NCI-H1092 (cell line): Measurements from ENCODE around the gene RNF13.
A peak's percentile ranks its signal among the peaks of the same experiment; 100 is the strongest.
"Not testable (repeated sequence)": the region's sequence is repeated elsewhere in the genome, so short reads cannot be mapped to it uniquely, and the experiment has no call there.

Experiments
- DNase-seq: peaks from one replicate; lab custom pipeline; 2025; lab: John Stamatoyannopoulos, UW

The RNF13 gene

GRCh38 chr3:149801195-149801594, 11.8 kb upstream of the RNF13 start:
- DNase-seq = no peak

DNA sequence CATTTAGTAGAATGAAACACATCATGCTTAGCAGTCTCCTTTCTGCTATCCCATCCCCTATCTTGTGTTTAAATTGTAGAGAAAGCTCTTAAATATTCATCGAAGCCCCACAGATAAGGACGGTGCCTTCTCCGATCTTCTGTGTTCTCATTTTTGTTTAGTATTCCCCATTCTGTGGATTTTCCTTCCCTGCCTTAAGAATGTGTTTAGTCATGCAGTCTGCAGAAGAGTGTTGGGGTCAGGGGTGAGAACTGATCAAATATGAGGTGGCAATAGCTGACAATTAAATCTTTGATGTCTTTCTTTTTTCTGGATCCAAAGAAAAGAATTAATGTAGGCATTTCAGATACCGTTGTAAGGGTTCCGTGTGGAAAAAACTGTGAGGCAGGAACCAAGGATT, 11.4 kb upstream of the RNF13 start:
- no peak for DNase-seq

DNA sequence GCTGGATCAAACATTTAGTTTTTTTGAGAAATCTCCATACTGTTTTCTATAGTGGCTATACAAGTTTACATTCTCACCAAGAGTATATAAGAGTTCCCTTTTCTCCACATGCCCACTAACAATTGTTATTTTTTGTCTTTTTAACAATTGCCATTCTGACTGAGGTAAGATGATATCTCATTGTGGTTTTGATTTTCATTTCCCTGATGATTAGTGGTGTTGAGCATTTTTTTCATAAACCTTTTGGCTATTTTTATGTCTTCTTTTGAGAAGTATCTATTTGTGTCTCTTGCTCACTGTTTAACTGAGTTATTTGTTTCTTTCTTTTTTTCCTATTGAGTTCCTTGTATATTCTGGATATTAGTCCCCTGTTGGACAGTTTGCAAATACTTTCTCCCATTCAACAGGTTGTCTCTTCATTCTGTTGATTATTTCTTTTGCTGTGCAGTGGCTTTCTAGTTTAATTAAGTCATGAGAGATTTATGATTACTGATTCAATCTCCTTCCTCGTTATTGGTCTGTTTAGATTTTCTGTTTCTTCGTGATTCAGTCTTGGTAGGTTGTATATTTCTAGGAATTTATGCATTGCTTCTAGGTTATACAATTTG, 6.7 kb upstream of the RNF13 start:
- no peak for DNase-seq

DNA sequence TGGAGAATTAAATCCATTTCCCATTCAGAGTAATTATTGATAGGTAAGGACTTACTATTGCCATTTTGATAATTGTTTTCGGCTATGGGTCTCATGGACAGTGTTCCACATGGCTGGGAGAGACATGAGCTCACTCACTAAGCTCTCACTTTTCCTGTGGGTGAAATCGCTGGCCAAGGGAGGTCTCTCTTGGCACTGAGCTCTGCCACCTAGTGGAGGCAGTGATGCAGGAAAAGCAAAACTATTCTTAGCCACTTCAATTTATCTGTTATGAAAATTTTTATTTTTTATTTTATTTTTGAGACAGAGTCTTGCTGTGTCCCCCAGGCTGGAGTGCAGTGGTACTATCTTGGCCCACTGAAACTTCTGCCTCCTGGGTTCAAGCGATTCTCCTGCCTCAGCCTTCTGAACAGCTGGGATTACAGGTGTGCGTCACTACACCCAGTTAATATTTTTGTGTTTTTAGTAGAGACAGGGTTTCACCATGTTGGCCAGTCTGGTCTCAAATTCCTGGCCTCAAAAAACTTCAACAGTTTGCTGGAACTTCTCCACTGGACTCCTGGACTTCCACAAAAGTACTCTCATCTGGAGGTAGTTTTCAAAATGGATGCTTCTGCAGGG, 4.7 kb upstream of the RNF13 start:
- peak; percentile 54 for DNase-seq

DNA sequence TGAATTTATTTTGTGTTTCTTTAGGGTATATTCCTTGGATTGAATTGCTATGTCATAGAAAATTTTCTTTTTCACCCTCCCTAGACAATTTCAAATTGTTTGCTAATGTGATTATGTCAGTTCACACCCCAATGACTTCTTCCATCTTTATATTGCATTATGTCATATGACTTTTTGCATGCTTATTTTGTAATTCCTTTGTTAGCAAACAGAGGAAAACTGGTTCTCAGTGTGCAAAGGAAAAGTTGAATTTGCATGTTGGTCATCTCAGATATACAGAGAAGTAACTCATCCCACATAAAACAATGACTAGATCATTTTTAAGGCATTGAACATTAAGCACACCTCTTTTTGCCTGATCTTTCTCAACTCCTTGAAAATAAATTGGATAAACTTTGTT, 3.3 kb upstream of the RNF13 start:
- no peak for DNase-seq

DNA sequence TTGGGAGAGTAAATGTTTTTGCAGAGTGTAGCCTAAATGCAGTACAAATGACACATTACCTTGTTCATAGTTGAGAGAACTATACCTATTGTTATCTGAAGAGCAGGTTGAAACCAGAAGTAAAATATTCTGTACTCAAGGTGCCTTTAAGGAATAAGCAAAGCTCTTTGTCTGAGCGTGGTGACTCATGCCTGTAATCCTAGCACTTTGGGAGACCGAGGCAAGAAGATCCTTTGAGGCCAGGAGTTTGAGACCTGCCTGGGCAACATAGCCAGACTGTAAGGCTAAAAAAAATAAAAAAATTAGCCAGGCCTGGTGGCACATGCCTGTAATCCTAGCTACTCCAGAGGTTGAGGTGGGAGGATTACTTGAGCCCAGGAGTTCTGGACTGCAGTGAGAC, 2.2 kb upstream of the RNF13 start:
- DNase-seq = no peak

DNA sequence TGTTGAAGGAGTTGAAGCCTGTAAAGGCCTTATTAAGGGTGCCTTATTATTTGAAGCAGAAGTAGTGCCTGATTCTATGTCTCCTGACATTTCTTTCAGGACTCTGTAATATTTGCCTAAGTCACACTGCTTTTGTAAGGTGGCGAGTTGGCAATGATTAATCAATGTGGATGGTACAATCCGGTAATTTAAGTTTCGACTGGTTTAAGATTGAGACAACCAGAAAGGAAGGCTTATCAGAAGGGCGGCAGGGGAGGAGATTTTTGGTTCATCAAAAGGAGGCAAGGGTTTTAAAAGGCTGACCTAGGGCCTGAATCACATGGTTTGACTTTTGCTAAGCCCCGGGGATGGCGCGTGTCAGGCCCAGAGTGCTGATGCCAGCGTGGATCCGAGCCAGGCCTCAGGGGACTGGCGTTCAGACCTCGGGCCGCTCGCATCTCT, 830 bp upstream of the RNF13 start:
- no peak for DNase-seq

- no peak for DNase-seq
Observed at GRCh38 chr3:149813367-149814281, 609 bp downstream of the RNF13 start.

DNA sequence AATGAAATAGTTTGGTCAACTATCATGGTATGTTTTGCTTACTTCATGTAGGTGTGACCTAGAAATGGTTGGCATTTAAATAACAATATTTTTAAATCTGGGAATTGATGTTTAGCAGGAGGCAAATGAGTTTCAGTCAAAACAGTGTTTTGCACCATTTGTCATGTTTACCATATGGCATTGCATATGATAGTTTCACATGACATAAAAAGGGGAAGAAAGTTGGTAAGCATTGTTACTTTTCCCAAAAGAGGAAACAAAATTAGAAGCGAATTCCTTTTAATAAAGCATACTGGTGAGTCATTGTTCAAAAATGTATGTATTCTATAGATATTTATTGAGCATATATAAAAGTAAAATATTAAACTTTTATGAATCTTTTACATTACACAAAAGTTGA, 2.3 kb downstream of the RNF13 start:
- DNase-seq = no peak

- DNase-seq = no peak
Observed at GRCh38 chr3:149815728-149816127, 2.7 kb downstream of the RNF13 start.

DNA sequence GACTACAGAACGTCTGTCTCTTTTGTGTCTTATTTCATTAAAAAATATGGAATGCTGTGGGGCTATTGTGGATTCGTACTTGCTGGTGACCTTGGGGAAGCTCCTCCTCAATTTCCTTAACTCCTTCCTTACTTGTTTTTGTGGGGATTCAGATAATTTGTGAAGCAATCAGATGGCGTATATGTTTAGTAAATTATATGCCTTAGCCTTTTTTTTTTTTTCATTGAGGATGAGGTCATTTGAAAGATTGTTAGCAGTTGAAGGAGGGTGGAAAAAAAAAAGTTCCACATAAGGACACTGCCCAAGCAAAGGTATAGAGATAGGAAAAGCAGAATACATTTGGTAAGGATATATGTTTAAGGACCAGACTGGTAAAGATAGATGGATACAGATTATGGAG, 3.3 kb downstream of the RNF13 start:
- no peak for DNase-seq

DNA sequence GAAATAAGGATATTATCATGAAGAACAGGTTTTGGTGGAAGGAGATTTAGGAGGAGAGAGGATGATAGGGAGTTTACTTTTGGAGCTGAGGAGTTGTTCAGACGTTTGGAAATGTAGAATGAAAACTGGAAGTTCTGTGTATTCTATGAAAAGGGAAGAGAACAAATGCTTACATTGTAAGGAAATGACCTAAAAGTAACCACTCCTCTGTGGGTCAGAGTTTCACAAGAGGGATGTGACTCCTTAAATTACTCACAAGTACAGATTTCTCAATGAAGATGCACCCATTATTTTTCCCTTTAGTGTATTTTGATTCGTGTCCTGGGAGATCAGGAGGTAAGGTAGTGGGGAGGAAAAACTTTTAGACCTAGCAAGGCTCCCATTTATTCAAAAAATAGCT, 4.0 kb downstream of the RNF13 start:
- no peak for DNase-seq

GRCh38 chr3:149819432-149819831, 6.4 kb downstream of the RNF13 start:
- DNase-seq = no peak

GRCh38 chr3:149820183-149820582, 7.2 kb downstream of the RNF13 start:
- DNase-seq = no peak

DNA sequence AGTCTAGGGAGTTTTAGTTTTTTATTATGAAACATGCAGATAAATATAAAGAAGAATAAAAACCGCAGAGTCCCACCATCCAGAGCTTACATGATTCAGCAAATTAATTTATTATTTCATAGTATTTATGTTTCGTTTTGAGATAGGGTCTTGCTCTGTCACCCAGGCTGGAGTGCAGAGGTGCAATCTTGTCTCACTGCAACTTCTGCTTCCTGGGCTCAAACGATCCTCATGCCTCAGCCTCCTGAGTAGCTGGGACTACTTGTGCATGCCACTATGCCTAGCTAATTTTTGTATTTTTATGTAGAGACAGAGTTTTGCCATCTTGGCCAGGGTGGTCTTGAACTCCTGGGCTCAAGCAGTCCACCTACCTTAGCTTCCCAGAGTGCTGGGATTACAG, 13.6 kb downstream of the RNF13 start:
- DNase-seq = no peak

DNA sequence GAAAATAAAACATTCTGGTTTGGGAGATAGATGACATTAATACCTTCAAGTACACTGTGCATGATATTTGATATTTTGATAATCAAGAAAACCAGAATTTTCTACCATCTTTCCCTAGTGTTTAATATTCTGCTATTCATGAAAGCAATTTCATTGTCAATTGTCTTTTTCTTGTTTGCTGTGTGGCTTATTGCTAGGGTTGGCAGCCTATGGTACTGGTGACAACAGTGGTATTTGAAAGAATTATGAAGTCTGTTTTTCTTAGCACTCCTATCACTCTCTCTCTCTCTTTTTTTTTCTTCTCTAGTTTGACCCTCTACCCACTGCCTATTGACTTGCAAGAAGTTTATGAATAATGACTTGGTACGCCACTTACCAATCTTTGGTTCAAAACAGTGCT, 15.4 kb downstream of the RNF13 start:
- no peak for DNase-seq

DNA sequence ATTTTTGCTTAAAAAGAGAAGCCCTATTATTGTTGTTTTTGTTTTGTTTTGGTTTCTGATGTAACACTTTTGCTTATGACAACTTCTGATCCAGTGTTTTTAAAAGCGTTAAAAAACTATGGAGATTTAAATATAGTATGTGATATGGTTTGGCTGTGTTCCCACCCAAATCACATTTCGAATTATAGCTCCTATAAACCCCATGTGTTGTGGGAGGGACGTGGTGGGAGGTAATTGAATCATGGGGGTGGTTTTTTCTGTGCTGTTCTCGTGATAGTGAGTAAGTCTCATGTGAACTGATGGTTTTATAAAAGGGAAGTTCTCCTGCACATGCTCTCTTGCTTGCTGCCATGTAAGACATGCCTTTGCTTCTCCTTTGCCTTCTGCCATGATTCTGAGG, 16.6 kb downstream of the RNF13 start:
- not testable (repeated sequence) for DNase-seq

- DNase-seq = no peak
Observed at GRCh38 chr3:149830902-149831301, 17.9 kb downstream of the RNF13 start.

DNA sequence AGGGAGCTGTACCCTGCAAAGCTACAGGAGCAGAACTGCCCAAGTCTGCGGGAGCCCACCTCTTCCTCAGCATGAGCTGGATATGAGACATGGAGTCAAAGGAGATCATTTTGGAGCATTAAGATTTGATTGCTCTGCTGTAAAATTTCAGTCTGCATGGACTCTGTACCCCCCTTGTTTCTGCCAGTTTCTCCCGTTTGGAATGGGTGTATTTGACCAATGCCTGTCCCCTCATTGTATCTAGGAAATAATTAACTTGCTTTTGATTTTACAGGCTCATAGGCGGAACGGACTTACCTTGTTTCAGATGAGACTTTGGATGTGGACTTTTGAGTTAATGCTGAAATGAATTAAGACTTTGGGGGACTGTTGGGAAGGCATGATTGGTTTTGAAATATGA, 18.3 kb downstream of the RNF13 start:
- DNase-seq = no peak

DNA sequence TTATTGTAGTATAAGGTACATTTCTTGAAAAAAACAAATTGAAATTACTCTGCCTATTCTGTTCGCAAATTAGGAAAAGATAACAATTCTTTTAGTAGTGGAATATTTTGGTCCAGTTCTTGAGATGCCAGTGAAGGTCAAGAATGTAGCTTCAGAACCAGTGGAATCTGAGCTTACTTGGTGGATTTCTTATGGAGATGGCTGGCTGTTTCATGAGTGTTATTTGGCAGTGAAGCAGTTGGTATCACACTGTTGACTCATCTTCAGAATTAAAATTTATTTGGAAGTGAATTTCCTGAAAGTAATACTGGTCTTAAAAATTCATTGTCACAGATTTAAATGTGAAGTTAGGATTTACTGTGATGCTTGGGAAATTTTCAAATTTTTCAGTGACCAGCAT, 19.1 kb downstream of the RNF13 start:
- no peak for DNase-seq

DNA sequence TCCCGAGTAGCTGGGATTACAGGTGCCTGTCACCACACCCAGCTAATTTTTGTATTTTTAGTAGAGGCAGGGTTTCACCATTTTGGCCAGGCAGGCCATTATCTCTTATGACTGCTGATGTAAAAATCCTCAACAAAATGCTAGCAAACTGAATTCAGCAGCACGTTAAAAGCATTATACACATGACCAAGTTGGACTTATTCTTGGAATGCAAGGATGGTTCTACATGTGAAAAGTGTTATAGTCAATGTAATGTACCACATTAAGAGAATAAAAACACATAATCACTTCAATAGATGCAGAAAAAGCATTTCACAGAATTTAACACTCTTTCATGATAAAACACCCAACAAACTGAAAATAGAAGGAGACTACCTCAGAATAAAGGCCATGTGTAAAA, 20.2 kb downstream of the RNF13 start:
- no peak for DNase-seq

DNA sequence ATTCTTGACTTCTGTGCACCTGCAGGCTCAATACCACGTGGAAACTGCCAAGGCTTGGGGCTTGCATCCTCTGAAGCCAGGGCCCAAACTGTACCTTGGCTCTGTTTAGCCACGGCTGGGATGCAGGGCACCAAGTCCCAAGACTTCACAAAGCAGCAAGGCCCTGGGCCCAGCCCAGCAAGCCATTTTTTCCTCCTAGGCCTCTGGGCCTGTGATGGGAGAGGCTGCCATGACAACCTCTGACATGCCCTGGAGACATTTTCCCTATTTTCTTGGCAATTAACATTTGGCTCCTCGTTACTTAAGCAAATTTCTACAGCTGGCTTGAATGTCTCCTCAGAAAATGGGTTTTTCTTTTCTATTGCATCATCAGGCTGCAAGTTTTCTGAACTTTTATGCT, 25.5 kb downstream of the RNF13 start:
- DNase-seq = not testable (repeated sequence)

- not testable (repeated sequence) for DNase-seq
Observed at GRCh38 chr3:149839469-149839868, 26.5 kb downstream of the RNF13 start.
